ENCODE results near the gene TYK2.

Gene TYK2

DNA sequence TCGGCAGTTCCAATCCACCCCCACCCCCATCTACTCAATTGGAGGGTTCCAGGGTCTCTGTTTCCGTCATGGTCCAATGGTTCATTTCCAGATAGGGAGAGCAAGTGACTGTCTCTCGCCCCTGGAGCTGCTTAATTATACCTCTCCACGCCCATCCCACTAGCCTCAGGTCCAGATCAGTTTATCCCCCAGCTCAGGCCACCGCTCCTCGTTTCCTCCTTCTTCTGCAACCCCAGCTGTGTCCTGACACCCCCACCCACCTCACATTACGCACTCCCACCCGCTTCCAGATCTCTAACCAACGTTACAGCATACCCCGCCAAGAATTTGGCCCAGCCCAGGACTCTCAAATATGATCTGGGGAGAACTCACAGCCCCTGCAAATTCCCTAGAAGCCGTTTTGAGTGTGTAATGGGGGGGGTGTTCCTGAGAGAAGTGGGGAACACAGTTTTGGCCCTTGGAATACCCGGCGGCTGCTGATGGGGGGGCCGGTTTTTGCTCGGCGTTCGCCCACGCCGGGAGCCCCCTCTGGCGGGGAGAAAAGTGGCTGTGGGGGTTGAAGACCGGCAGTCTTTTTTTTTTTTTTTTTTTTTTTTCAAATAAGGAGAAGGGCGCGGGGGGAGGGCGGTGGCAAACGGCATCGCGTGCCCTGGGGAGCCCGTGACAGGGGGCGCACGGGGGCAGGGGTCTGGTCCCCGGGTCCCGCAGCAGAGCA, 38.3 kb upstream of the TYK2 start:
- H3K27ac Mint-ChIP-seq: no peak overlapping the region
- peaks cover 45% of the 10 kb centered on the region for H3K4me1 Mint-ChIP-seq
- DNase-seq: peak; percentile 51
- no peaks in the 10 kb centered on the region for H3K36me3 Mint-ChIP-seq (ENCODE audit: low read depth)
- peak overlapping the region; percentile 72 for H3K4me3 Mint-ChIP-seq
- TF ChIP-seq, protein P1, sequence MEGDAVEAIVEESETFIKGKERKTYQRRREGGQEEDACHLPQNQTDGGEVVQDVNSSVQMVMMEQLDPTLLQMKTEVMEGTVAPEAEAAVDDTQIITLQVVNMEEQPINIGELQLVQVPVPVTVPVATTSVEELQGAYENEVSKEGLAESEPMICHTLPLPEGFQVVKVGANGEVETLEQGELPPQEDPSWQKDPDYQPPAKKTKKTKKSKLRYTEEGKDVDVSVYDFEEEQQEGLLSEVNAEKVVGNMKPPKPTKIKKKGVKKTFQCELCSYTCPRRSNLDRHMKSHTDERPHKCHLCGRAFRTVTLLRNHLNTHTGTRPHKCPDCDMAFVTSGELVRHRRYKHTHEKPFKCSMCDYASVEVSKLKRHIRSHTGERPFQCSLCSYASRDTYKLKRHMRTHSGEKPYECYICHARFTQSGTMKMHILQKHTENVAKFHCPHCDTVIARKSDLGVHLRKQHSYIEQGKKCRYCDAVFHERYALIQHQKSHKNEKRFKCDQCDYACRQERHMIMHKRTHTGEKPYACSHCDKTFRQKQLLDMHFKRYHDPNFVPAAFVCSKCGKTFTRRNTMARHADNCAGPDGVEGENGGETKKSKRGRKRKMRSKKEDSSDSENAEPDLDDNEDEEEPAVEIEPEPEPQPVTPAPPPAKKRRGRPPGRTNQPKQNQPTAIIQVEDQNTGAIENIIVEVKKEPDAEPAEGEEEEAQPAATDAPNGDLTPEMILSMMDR (IDR thresholded peaks at IDR 0.05): no peak
- H3K27me3 Mint-ChIP-seq (ENCODE audit: low read depth, poor library complexity): peaks cover 87% of the 10 kb centered on the region
- H3K9me3 Mint-ChIP-seq: peaks cover 14% of the 10 kb centered on the region

DNA sequence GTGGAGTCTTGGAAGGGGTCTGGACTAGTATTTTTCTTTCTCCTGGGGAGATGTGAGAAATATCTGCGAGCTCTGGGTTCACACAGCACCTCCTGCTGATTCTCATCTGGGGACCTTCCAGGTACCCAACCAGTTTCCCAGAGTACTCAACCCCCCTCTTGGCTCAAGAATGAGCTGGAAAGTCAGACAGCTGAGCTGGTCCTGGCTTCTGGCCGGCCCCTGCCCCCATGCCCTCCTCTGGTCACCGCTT, 37.8 kb upstream of the TYK2 start:
- TF ChIP-seq, protein P1 (IDR thresholded peaks at IDR 0.05): no peak
- Mint-ChIP-seq H3K4me1 (peaks cover 45% of the 10 kb centered on the region), H3K4me3 (peak overlapping the region; percentile 72), H3K27ac (no peak overlapping the region), H3K36me3 (ENCODE audit: low read depth) (no peaks in the 10 kb centered on the region), H3K9me3 (peaks cover 14% of the 10 kb centered on the region), H3K27me3 (ENCODE audit: low read depth, poor library complexity) (peaks cover 87% of the 10 kb centered on the region)
- no peak for DNase-seq

DNA sequence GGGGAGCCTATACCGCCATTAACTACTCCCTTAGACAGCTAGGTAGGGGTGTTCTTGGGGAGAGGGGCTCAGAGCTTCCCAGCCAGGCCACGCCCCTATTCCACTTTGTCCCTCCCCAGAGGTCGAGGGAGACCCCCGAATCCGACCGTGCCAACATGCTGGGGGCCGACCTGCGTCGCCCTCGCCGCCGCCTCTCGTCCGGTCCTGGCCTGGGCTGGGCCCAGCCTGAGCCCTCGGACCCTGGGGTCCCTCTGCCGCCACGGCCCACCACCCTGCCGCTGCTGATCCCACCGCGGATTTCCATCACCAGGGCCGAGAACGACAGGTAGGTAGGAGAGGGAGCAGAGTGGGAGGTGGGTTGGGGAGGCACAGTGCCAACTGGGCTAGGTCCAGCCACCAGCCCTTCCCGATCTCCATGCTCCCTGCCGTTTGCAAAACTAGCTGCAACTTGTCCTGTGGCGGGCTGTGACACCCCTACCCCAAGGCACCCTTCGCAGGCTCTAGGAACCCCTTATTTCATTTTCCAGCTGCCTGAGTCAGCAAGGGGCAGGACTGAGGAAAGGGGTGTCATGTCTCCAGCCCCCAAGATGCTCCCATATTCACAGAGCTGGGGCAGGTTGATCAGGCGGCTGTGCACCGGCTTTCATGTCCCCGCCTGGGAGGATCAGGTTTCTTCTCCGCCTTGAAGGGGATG, 37.3 kb upstream of the TYK2 start:
- DNase-seq: peak; percentile 61
- Mint-ChIP-seq H3K4me3 (peak overlapping the region; percentile 72), H3K9me3 (peaks cover 14% of the 10 kb centered on the region), H3K27me3 (ENCODE audit: low read depth, poor library complexity) (peaks cover 86% of the 10 kb centered on the region), H3K27ac (no peak overlapping the region), H3K4me1 (peaks cover 45% of the 10 kb centered on the region), H3K36me3 (ENCODE audit: low read depth) (no peaks in the 10 kb centered on the region)
- TF ChIP-seq, protein P1 (IDR thresholded peaks at IDR 0.05): no peak

GRCh38 chr19:10416380-10417257, 36.2 kb upstream of the TYK2 start:
- peak overlapping the region; percentile 80 for H3K4me3 Mint-ChIP-seq
- TF ChIP-seq, protein P1 (IDR thresholded peaks at IDR 0.05): peak; percentile 97
- peaks cover 39% of the 10 kb centered on the region for H3K4me1 Mint-ChIP-seq
- H3K9me3 Mint-ChIP-seq: peaks cover 14% of the 10 kb centered on the region
- H3K36me3 Mint-ChIP-seq (ENCODE audit: low read depth): no peaks in the 10 kb centered on the region
- peaks cover 85% of the 10 kb centered on the region for H3K27me3 Mint-ChIP-seq (ENCODE audit: low read depth, poor library complexity)
- DNase-seq: peak; percentile 94
- H3K27ac Mint-ChIP-seq: no peak overlapping the region

- H3K36me3 Mint-ChIP-seq (ENCODE audit: low read depth): no peaks in the 10 kb centered on the region
- H3K9me3 Mint-ChIP-seq: peaks cover 14% of the 10 kb centered on the region
- H3K4me3 Mint-ChIP-seq: peak overlapping the region; percentile 80
- H3K27me3 Mint-ChIP-seq (ENCODE audit: low read depth, poor library complexity): peaks cover 82% of the 10 kb centered on the region
- no peak for DNase-seq
- peaks cover 34% of the 10 kb centered on the region for H3K4me1 Mint-ChIP-seq
- no peak overlapping the region for H3K27ac Mint-ChIP-seq
- TF ChIP-seq, protein P1 (IDR thresholded peaks at IDR 0.05): no peak
Measured at GRCh38 chr19:10416083-10416379, 35.7 kb upstream of the TYK2 start.
